ENCODE data around the gene TDRD1. TPM values are rescaled to one million over a fixed set of nuclear protein-coding genes. Genes with fewer than 3 reads are reported as not detected.

TDRD1 gene
- total and polyA plus RNA-seq, 3 experiments from 2014 or later, result 0.13 to 0.16 (median 0.14) TPM

DNA sequence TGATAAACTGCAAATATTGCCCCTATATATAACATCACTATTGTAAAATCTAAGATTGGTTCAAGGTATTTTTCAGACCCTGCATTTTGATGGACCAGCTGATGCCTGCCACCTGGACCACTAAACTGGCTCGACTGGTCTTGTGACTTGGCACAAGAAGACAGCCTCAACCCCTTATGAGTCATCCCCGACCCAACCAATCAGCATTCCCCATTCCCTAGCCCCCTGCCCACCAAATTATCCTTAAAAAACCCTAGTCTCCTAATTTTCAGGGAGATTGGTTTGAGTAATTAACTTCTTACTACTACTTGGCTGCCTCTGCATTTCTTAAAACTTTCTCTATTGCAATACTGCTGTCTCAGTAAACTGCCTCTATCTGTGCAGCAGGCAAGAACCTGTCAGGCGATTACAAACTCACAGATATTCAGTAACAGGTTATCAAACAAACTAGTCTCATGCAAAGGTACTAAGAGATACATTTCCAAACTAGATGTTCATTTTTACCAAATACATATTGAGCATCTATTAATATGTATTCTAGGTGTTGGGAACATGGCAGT lies 10.6 kb upstream of the TDRD1 start:
- Histone ChIP-seq H3K27me3 (ENCODE audit: insufficient read depth, low read length, poor library complexity, severe bottlenecking) (no peaks in the 10 kb centered on the region), H3K27ac (ENCODE audit: low read depth, low read length) (no peak overlapping the region), H3K4me1 (ENCODE audit: insufficient read depth, low read length) (peaks cover 21% of the 10 kb centered on the region), H3K36me3 (ENCODE audit: insufficient read depth, low read length) (no peaks in the 10 kb centered on the region), H3K4me3 (ENCODE audit: low read length) (no peak overlapping the region), H3K9me3 (ENCODE audit: low read length) (no peaks in the 10 kb centered on the region)
- peak overlapping the region in 6 of 8 donors; percentile 6 to 82 (median 44) for H3K27ac Mint-ChIP-seq
- peaks cover 2 to 8% (median 7%) of the 10 kb centered on the region in 5 donors for H3K9me3 Mint-ChIP-seq
- DNase-seq, result no peak
- peaks cover 17 to 50% (median 22%) of the 10 kb centered on the region in 3 donors for H3K36me3 Mint-ChIP-seq
- ChIA-PET POLR2A (no interaction called here), CTCF (interaction anchor here (1.0 kb wide), 1 partner anchor 10 kb away, joined by 3 read pairs; no protein-coding TSS in a partner anchor)
- H3K27me3 Mint-ChIP-seq, result no peaks in the 10 kb centered on the region
- H3K4me3 Mint-ChIP-seq, result peak overlapping the region in 3 of 7 donors; percentile 4 to 60 (median 20)
- H3K4me1 Mint-ChIP-seq, result peaks cover 53 to 77% (median 75%) of the 10 kb centered on the region in 3 donors

DNA sequence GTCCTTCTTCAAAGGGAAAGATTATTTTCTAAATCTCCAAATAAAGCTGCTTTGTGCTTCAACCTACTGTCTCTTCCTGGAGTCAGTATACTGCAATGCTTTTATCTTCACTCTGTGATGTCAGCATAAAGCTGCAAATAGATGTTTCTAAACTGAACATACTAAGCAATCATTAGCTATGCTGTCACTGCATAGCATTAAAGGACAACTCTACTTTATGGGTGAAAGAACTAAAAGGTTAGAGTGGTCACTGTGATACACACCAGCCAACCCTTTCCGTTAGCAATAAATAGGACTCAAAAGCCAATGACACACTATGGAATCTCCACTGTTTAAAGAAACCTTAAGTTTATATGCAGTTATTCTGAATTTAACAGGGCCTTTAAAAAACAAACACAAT lies 6.9 kb upstream of the TDRD1 start:
- H3K27me3 ChIP-seq (ENCODE audit: insufficient read depth, low read length, poor library complexity, severe bottlenecking), result no peaks in the 10 kb centered on the region
- peaks cover 40 to 68% (median 63%) of the 10 kb centered on the region in 3 donors for H3K4me1 Mint-ChIP-seq
- peaks cover 8 to 42% (median 17%) of the 10 kb centered on the region in 3 donors for H3K36me3 Mint-ChIP-seq
- peaks cover 0 to under 1% of the 10 kb centered on the region in 2 donors for H3K27me3 Mint-ChIP-seq
- ChIA-PET POLR2A (no interaction called here), CTCF (no interaction called here)
- no peaks in the 10 kb centered on the region for H3K36me3 ChIP-seq (ENCODE audit: insufficient read depth, low read length)
- H3K9me3 ChIP-seq (ENCODE audit: low read length), result no peaks in the 10 kb centered on the region
- peak overlapping the region in 7 of 8 donors; percentile 96 to 99 (median 99) for H3K27ac Mint-ChIP-seq
- H3K9me3 Mint-ChIP-seq, result peaks cover 2 to 8% (median 7%) of the 10 kb centered on the region in 5 donors
- peaks cover 18% of the 10 kb centered on the region for H3K4me1 ChIP-seq (ENCODE audit: insufficient read depth, low read length)
- no peak overlapping the region for H3K4me3 ChIP-seq (ENCODE audit: low read length)
- H3K4me3 Mint-ChIP-seq, result peak overlapping the region; percentile 89 to 100 (median 93)
- DNase-seq, result no peak
- no peak overlapping the region for H3K27ac ChIP-seq (ENCODE audit: low read depth, low read length)

DNA sequence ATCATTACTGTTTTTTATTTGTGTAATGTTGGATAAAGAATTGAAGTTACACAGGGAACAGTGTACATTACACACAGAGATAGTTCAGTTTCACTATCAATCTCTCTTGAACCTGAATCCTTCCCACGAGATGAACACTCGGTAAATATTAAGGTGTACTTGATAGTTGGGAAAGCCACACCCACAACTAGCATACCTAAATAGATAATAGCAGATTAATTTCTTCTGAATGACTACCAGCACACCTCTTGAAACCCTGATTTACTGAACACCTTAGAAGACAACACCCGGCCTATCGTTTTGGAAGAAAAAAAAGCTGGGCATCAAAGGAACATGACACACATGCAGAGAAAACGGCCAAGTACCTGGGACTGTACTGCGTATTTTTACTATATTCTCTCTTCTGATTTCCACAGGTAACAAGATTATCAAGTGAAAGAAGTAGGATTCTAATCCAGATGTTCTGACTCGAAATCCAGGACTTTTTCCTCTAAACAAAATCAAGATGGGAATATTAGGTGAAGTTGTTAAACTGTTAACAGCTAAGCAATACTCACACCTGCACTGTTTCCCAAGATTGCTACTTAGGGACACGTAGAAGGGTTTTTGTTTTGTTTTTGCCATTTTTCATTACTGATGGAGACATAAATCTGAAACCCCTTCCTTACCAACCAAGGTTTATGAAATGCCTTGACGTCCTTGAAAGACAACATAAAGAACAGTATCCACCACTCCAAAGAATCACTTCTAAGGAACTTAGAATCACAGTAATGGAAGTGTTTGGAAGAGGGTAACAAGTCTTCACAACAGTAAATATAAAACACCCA lies 6.2 kb upstream of the TDRD1 start:
- no peaks in the 10 kb centered on the region for H3K36me3 ChIP-seq (ENCODE audit: insufficient read depth, low read length)
- H3K36me3 Mint-ChIP-seq, result peaks cover 5 to 39% (median 14%) of the 10 kb centered on the region in 3 donors
- POLR2A ChIA-PET, result no interaction called here
- H3K4me1 ChIP-seq (ENCODE audit: insufficient read depth, low read length), result peaks cover 18% of the 10 kb centered on the region
- no peaks in the 10 kb centered on the region for H3K27me3 ChIP-seq (ENCODE audit: insufficient read depth, low read length, poor library complexity, severe bottlenecking)
- peaks cover 0 to 4% of the 10 kb centered on the region in 2 donors for H3K27me3 Mint-ChIP-seq
- DNase-seq, result peak in 1 of 5 donors; percentile 16
- H3K9me3 ChIP-seq (ENCODE audit: low read length), result no peaks in the 10 kb centered on the region
- CTCF ChIA-PET, result interaction anchor here (1.8 kb wide), 1 partner anchor 131 kb away, joined by 5 read pairs; no protein-coding TSS in a partner anchor
- H3K4me1 Mint-ChIP-seq, result peaks cover 37 to 65% (median 59%) of the 10 kb centered on the region in 3 donors
- peak overlapping the region; percentile 89 to 100 (median 93) for H3K4me3 Mint-ChIP-seq
- H3K27ac Mint-ChIP-seq, result peak overlapping the region; percentile 96 to 99 (median 99)
- H3K4me3 ChIP-seq (ENCODE audit: low read length), result peak overlapping the region; percentile 95
- peaks cover 2 to 8% (median 7%) of the 10 kb centered on the region in 5 donors for H3K9me3 Mint-ChIP-seq
- peak overlapping the region; percentile 87 for H3K27ac ChIP-seq (ENCODE audit: low read depth, low read length)

DNA sequence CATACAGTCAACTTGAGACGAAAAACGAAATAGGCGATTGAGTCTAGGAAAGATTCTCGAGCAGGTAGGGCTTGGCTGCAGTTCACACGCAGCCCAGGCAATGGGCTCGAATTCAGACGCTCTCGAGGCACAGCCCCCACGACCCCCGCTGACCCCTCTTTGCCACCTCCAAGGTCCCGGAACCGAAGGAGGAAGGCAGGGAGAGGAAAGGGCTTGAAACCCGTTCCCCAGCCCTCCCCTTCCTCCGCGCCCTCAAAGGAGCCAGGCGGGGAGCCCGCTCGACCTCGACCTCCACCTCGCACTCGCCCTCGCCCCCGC lies 5.6 kb upstream of the TDRD1 start:
- POLR2A ChIA-PET, result interaction anchor here (0.8 to 0.9 kb wide), 2 partner anchors 212 to 1223 kb away, joined by 5 read pairs; no protein-coding TSS in a partner anchor
- Histone ChIP-seq H3K4me1 (ENCODE audit: insufficient read depth, low read length) (peaks cover 18% of the 10 kb centered on the region), H3K36me3 (ENCODE audit: insufficient read depth, low read length) (no peaks in the 10 kb centered on the region), H3K4me3 (ENCODE audit: low read length) (peak overlapping the region; percentile 95), H3K27me3 (ENCODE audit: insufficient read depth, low read length, poor library complexity, severe bottlenecking) (no peaks in the 10 kb centered on the region), H3K9me3 (ENCODE audit: low read length) (no peaks in the 10 kb centered on the region), H3K27ac (ENCODE audit: low read depth, low read length) (peak overlapping the region; percentile 87)
- CTCF ChIA-PET, result interaction anchor here (0.9 to 1.8 kb wide), 4 partner anchors 15 to 648 kb away, joined by 3 to 5 read pairs (median 4); partner anchors contain the start of gene FHIP2A
- peaks cover 33 to 60% (median 54%) of the 10 kb centered on the region in 3 donors for H3K4me1 Mint-ChIP-seq
- peaks cover 0 to 4% of the 10 kb centered on the region in 2 donors for H3K27me3 Mint-ChIP-seq
- peaks cover 2 to 4% (median 4%) of the 10 kb centered on the region in 5 donors for H3K9me3 Mint-ChIP-seq
- peaks cover 2 to 35% (median 10%) of the 10 kb centered on the region in 3 donors for H3K36me3 Mint-ChIP-seq
- H3K4me3 Mint-ChIP-seq, result peak overlapping the region; percentile 89 to 100 (median 93)
- H3K27ac Mint-ChIP-seq, result peak overlapping the region; percentile 96 to 99 (median 99)
- no peak for DNase-seq

DNA sequence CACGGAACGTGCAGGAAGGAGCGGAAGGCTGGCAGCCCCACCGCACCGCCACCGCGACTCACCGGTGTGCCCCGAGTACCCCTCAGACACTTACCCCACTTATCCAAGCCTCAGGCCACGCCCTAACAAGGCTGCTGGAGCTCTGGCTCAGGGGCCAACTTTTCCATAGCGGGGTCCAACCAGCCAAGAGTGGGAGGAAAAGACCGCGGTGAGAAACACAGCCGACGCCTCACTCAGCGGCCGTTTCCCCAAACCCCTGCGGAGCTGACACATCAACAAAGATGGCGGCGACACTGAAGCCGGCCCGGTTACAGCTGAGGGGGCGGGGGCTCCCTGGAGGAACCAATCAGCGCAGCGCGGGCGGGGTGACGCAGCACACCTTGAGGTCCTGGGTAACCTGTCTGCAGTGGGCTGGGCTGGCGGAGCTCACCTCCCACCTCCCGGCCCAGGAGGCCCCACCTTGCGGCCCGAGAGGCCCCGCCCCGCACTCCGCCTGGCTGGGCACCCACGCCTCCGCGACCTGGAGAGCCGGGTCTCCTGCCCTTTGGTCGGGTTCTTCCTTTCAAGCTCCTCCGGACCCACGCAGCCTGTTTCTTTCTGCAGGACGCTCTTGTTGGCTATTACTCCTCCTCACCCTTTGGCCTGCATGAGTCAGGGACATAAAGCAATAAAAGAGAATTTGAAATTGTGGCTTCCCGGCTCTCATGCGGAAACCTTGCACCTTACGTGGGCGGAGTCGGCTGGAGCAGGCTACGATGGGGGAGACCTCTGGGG lies 5.0 kb upstream of the TDRD1 start, which contains the start of gene CCDC186:
Gene CCDC186 (minus strand): TSS at position 283 of the 774 bp plus-strand sequence. CDS start 10,935 bp downstream, outside the sequence.
- Histone ChIP-seq H3K9me3 (ENCODE audit: low read length) (no peaks in the 10 kb centered on the region), H3K4me3 (ENCODE audit: low read length) (peak within 1 kb of the TSS; percentile 95), H3K4me1 (ENCODE audit: insufficient read depth, low read length) (peaks cover 18% of the 10 kb centered on the region), H3K36me3 (ENCODE audit: insufficient read depth, low read length) (no peaks in the 10 kb centered on the region), H3K27ac (ENCODE audit: low read depth, low read length) (peak within 1 kb of the TSS; percentile 87), H3K27me3 (ENCODE audit: insufficient read depth, low read length, poor library complexity, severe bottlenecking) (no peaks in the 10 kb centered on the region)
- peak within 1 kb of the TSS; percentile 89 to 100 (median 93) for H3K4me3 Mint-ChIP-seq
- ChIA-PET POLR2A (interaction anchor here (0.5 to 0.9 kb wide), 4 partner anchors 213 to 1223 kb away, joined by 3 to 5 read pairs (median 4); no protein-coding TSS in a partner anchor), CTCF (interaction anchor here (0.9 to 1.8 kb wide), 4 partner anchors 14 to 648 kb away, joined by 3 to 5 read pairs (median 4); partner anchors contain the start of gene FHIP2A)
- H3K36me3 Mint-ChIP-seq, result peaks cover 0 to 31% (median 6%) of the 10 kb centered on the region in 3 donors
- DNase-seq, result peak; percentile 97 to 98 (median 98)
- H3K27me3 Mint-ChIP-seq, result peaks cover 0 to 4% of the 10 kb centered on the region in 2 donors
- peaks cover 29 to 57% (median 50%) of the 10 kb centered on the region in 3 donors for H3K4me1 Mint-ChIP-seq
- H3K9me3 Mint-ChIP-seq, result no peaks in the 10 kb centered on the region
- peak within 1 kb of the TSS; percentile 96 to 99 (median 99) for H3K27ac Mint-ChIP-seq

DNA sequence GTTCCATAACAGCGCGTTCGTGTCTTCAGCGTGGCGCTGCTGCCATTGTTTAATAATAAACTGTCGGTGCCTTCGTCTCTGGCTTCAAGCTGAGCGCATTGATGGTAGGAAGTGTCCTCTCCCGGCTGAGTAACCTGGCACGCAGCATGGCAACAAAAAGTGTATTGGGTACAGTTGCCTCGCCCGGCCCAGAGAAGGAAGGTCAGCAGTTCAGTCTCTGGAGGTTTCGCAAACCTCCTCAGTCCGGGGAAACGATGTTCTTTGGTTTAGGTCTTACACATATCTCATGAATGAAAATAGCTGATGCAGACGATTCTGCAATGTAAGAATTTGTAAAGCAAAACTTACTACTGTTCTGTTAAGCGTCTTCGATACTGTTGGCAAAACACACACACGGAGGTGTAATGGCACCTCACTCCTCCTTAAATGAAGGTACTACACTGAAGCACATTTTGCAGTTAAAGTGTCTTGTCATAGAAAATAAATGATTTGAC lies 4.4 kb upstream of the TDRD1 start:
- Mint-ChIP-seq H3K4me3 (peak overlapping the region; percentile 89 to 100 (median 93)), H3K36me3 (peaks cover 0 to 26% (median 1%) of the 10 kb centered on the region in 3 donors), H3K4me1 (peaks cover 29 to 53% (median 48%) of the 10 kb centered on the region in 3 donors), H3K9me3 (no peaks in the 10 kb centered on the region), H3K27ac (peak overlapping the region; percentile 90 to 99 (median 96)), H3K27me3 (peaks cover 0 to 4% of the 10 kb centered on the region in 2 donors)
- ChIA-PET CTCF (interaction anchor here (0.9 to 1.8 kb wide), 4 partner anchors 13 to 647 kb away, joined by 3 to 5 read pairs (median 4); partner anchors contain the start of gene FHIP2A), POLR2A (interaction anchor here (0.9 kb wide), 1 partner anchor 214 kb away, joined by 5 read pairs; no protein-coding TSS in a partner anchor)
- DNase-seq, result no peak
- H3K36me3 ChIP-seq (ENCODE audit: insufficient read depth, low read length), result no peaks in the 10 kb centered on the region
- H3K9me3 ChIP-seq (ENCODE audit: low read length), result no peaks in the 10 kb centered on the region
- H3K4me1 ChIP-seq (ENCODE audit: insufficient read depth, low read length), result peaks cover 18% of the 10 kb centered on the region
- peak overlapping the region; percentile 87 for H3K27ac ChIP-seq (ENCODE audit: low read depth, low read length)
- H3K4me3 ChIP-seq (ENCODE audit: low read length), result peak overlapping the region; percentile 95
- no peaks in the 10 kb centered on the region for H3K27me3 ChIP-seq (ENCODE audit: insufficient read depth, low read length, poor library complexity, severe bottlenecking)

DNA sequence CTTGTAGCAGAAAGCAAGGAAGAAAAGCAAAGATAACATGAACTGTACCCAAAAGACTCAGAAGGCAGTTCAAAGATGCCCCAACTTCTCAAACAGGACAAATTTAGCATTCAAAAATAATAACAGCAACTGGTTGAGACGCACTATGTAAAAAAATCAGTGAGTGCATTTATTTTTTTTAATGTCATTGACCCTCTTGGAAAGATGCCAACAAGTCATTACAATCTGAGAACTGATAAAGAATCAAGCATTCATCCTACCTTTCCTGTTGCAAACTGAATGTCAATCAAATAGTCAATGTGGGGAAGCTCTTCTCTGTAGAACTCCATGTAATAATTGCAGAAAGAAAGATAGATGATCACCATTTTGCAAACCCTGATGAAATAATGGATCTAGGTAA lies 3.5 kb upstream of the TDRD1 start:
- DNase-seq, result no peak
- H3K4me3 ChIP-seq (ENCODE audit: low read length), result no peak overlapping the region
- Mint-ChIP-seq H3K9me3 (no peaks in the 10 kb centered on the region), H3K4me3 (peak overlapping the region in 6 of 7 donors; percentile 21 to 53 (median 32)), H3K36me3 (peaks cover 0 to 21% (median 0%) of the 10 kb centered on the region in 3 donors), H3K27me3 (peaks cover 0 to 4% of the 10 kb centered on the region in 2 donors), H3K27ac (peak overlapping the region in 3 of 8 donors; percentile 23 to 60 (median 42)), H3K4me1 (peaks cover 29 to 46% (median 41%) of the 10 kb centered on the region in 3 donors)
- ChIA-PET POLR2A (interaction anchor here (0.6 kb wide), 1 partner anchor 16 kb away, joined by 5 read pairs; no protein-coding TSS in a partner anchor), CTCF (no interaction called here)
- no peaks in the 10 kb centered on the region for H3K27me3 ChIP-seq (ENCODE audit: insufficient read depth, low read length, poor library complexity, severe bottlenecking)
- H3K9me3 ChIP-seq (ENCODE audit: low read length), result no peaks in the 10 kb centered on the region
- H3K4me1 ChIP-seq (ENCODE audit: insufficient read depth, low read length), result peaks cover 18% of the 10 kb centered on the region
- H3K27ac ChIP-seq (ENCODE audit: low read depth, low read length), result no peak overlapping the region
- no peaks in the 10 kb centered on the region for H3K36me3 ChIP-seq (ENCODE audit: insufficient read depth, low read length)

All from CD8-positive, alpha-beta memory T cell (primary cell).